ENCODE measurements around the gene ZNF581. TPM values are rescaled to one million over a fixed set of nuclear protein-coding genes. Genes with fewer than 3 reads are reported as not detected.

The ZNF581 gene
- total RNA-seq, 3 donors from 2014 or later (not counting 1 experiment from before 2014, with no cell fraction given): 15.4 to 21.9 (median 19.0) TPM

DNA sequence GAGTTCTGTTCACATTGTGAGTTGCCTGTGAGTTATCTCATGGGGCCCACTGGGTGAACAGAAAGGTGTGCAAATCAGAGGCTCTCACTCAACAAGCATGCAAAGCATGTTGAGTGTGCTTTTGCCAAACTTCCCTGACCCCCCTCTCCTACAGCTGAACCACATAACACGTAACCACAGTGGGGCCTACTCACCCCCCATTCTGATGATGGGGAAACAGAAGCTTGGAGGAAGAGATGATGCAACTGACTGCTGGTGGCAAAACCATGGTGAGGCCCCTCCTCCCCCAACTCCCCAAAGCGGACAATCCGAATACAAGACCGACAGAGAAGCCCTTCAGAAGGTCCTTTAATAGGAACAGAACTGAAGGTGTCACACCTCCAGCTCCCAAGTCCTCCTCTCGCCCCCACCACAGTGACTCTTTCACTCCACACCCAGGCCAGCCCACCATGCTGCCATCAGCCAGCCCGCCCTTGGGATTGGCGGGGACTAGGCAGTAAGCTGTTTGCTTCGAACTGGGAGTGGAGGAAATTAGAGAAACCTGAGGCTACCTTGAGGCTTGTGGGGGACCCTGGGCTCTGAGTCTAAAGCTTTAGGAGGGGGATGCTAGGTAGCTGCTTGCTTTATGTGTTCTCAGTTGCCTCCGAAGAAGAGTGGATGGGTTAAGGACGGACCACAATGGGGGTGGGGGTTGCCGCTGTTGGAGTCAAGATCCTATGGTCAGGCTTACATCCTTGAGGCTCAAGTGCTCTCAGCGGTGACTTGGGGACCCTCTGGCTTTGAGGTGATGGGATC lies 22.8 kb upstream of the ZNF581 start:
- peaks cover 11% of the 10 kb centered on the region for H3K36me3 ChIP-seq (ENCODE audit: control insufficient read depth, insufficient read depth, low read length)
- ATAC-seq (no peak), DNase-seq (peak in 1 of 2 donors; percentile 57)
- Mint-ChIP-seq H3K4me3 (no peak overlapping the region), H3K27me3 (ENCODE audit: low read depth in 2 of 2) (no peaks in the 10 kb centered on the region), H3K27ac (peak overlapping the region; percentile 18 to 41), H3K9me3 (no peaks in the 10 kb centered on the region), H3K36me3 (no peaks in the 10 kb centered on the region), H3K4me1 (peaks cover 14 to 31% of the 10 kb centered on the region in 2 donors)
- WGBS (ENCODE audit: insufficient coverage): 82% methylated on average over 12 of the region's 12 CpGs
- TF ChIP-seq, protein P1, sequence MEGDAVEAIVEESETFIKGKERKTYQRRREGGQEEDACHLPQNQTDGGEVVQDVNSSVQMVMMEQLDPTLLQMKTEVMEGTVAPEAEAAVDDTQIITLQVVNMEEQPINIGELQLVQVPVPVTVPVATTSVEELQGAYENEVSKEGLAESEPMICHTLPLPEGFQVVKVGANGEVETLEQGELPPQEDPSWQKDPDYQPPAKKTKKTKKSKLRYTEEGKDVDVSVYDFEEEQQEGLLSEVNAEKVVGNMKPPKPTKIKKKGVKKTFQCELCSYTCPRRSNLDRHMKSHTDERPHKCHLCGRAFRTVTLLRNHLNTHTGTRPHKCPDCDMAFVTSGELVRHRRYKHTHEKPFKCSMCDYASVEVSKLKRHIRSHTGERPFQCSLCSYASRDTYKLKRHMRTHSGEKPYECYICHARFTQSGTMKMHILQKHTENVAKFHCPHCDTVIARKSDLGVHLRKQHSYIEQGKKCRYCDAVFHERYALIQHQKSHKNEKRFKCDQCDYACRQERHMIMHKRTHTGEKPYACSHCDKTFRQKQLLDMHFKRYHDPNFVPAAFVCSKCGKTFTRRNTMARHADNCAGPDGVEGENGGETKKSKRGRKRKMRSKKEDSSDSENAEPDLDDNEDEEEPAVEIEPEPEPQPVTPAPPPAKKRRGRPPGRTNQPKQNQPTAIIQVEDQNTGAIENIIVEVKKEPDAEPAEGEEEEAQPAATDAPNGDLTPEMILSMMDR (IDR thresholded peaks at IDR 0.05): no peak
- H3K27ac ChIP-seq (ENCODE audit: low read length): no peak overlapping the region
- intact Hi-C loops (cut with micrococcal nuclease): no loop called here
- no peak overlapping the region for H3K4me3 ChIP-seq (ENCODE audit: low read length)
- no peaks in the 10 kb centered on the region for H3K9me3 ChIP-seq (ENCODE audit: control insufficient read depth, insufficient read depth, low read length)
- no peaks in the 10 kb centered on the region for H3K27me3 ChIP-seq (ENCODE audit: control insufficient read depth, insufficient read depth, low read length)
- peaks cover 21% of the 10 kb centered on the region for H3K4me1 ChIP-seq (ENCODE audit: control insufficient read depth, insufficient read depth, low read length)

DNA sequence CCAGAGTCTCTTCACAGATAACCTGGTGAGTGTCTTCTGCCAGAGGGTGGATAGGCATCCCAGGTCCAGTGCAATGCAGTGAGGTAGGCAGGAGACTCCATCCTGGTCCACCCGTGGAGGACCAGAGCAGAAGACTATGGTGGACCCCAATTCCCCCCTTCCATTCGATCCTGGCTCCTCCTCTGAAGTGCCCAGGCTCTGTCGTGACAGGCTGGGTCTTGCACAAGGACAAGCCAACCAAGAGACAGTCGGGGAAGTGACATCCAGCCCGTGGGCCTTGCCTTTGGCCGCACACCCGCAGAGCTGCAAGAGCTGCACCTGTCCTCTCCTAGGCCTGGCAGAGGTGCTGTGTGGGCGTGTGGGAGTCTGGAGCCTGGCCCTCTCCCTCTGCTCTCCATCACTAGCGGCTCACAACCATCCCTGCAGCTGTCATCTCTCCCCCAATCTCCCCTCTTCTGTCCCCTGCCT lies 22.2 kb upstream of the ZNF581 start:
- no peak overlapping the region for H3K27ac Mint-ChIP-seq
- DNase-seq: no peak
- Histone ChIP-seq H3K4me3 (ENCODE audit: low read length) (no peak overlapping the region), H3K36me3 (ENCODE audit: control insufficient read depth, insufficient read depth, low read length) (peaks cover 11% of the 10 kb centered on the region), H3K4me1 (ENCODE audit: control insufficient read depth, insufficient read depth, low read length) (peaks cover 21% of the 10 kb centered on the region), H3K27me3 (ENCODE audit: control insufficient read depth, insufficient read depth, low read length) (no peaks in the 10 kb centered on the region), H3K9me3 (ENCODE audit: control insufficient read depth, insufficient read depth, low read length) (no peaks in the 10 kb centered on the region), H3K27ac (ENCODE audit: low read length) (no peak overlapping the region)
- H3K36me3 Mint-ChIP-seq: no peaks in the 10 kb centered on the region
- peaks cover 14 to 31% of the 10 kb centered on the region in 2 donors for H3K4me1 Mint-ChIP-seq
- 90% methylated on average over 9 of the region's 9 CpGs for WGBS (ENCODE audit: insufficient coverage)
- TF ChIP-seq, protein P1 (IDR thresholded peaks at IDR 0.05): no peak
- intact Hi-C loops (cut with micrococcal nuclease): no loop called here
- no peaks in the 10 kb centered on the region for H3K9me3 Mint-ChIP-seq
- H3K4me3 Mint-ChIP-seq: no peak overlapping the region
- H3K27me3 Mint-ChIP-seq (ENCODE audit: low read depth in 2 of 2): no peaks in the 10 kb centered on the region
- no peak for ATAC-seq

DNA sequence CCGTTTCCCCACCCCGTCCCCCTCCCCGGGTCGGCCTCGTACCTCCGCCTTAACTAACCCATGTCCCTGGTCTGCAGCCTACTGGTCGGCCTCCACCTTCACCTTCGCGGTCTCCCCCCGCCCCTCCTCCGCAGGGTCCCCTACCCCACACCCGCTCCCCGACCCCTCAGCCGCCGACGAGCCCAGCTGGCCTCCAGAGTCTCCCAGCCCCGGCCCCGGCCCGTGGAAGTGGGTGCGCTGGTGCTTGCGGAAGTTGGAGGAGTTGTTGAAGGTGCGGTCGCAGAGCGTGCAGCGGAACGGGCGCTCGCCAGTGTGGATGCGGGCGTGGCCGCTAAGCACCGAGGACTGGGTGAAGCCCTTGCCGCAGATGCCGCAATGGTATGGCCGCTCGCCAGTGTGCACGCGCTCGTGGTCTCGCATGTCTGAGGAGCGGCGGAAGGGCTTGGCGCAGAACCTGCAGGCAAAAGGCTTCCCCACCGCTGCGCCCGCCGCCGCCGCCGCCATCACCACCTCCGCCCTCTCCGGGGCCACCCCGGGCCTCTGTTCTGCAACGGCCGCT lies 21.7 kb upstream of the ZNF581 start:
- intact Hi-C loops (cut with micrococcal nuclease): no loop called here
- Histone ChIP-seq H3K27ac (ENCODE audit: low read length) (no peak overlapping the region), H3K4me1 (ENCODE audit: control insufficient read depth, insufficient read depth, low read length) (peaks cover 21% of the 10 kb centered on the region), H3K36me3 (ENCODE audit: control insufficient read depth, insufficient read depth, low read length) (peaks cover 8% of the 10 kb centered on the region), H3K4me3 (ENCODE audit: low read length) (no peak overlapping the region), H3K9me3 (ENCODE audit: control insufficient read depth, insufficient read depth, low read length) (no peaks in the 10 kb centered on the region), H3K27me3 (ENCODE audit: control insufficient read depth, insufficient read depth, low read length) (no peaks in the 10 kb centered on the region)
- WGBS (ENCODE audit: insufficient coverage): 97% methylated on average over 55 of the region's 55 CpGs
- Mint-ChIP-seq H3K36me3 (no peaks in the 10 kb centered on the region), H3K27me3 (ENCODE audit: low read depth in 2 of 2) (no peaks in the 10 kb centered on the region), H3K4me1 (peaks cover 14 to 31% of the 10 kb centered on the region in 2 donors), H3K9me3 (no peaks in the 10 kb centered on the region), H3K4me3 (no peak overlapping the region), H3K27ac (no peak overlapping the region)
- ATAC-seq: no peak
- no peak for DNase-seq
- TF ChIP-seq, protein P1 (IDR thresholded peaks at IDR 0.05): no peak

Data from natural killer cell (primary cell).